Stimulated activated CD4-positive, alpha-beta T cell treated with anti-CD3 and anti-CD28 coated beads, Interleukin-2, amount 100 ng/mL, for 48 hours (primary cell): ENCODE measurements around the gene AUTS2.

Experiments
- DNase-seq, 2 donors: peaks; one replicate each; pipeline ENCODE4 v3.0.0-alpha.2; 2020

Gene AUTS2

GRCh38 chr7:70047891-70048448, 449.7 kb downstream of the AUTS2 start:
- DNase-seq = no peak

- DNase-seq = no peak
Observed at GRCh38 chr7:70051726-70052125, 453.5 kb downstream of the AUTS2 start.

GRCh38 chr7:70052691-70053090, 454.4 kb downstream of the AUTS2 start:
- DNase-seq = no peak

- DNase-seq = no peak
Observed at GRCh38 chr7:70053421-70053820, 455.1 kb downstream of the AUTS2 start.

GRCh38 chr7:70053989-70054388, 455.7 kb downstream of the AUTS2 start:
- no peak for DNase-seq

- DNase-seq = no peak
Observed at GRCh38 chr7:70056363-70056762, 458.1 kb downstream of the AUTS2 start.

GRCh38 chr7:70060298-70061068, 462.2 kb downstream of the AUTS2 start:
- DNase-seq = no peak

- no peak for DNase-seq
Observed at GRCh38 chr7:70063371-70063770, 465.1 kb downstream of the AUTS2 start.

GRCh38 chr7:70063927-70064326, 465.7 kb downstream of the AUTS2 start:
- no peak for DNase-seq

- no peak for DNase-seq
Observed at GRCh38 chr7:70066844-70067243, 468.6 kb downstream of the AUTS2 start.

- no peak for DNase-seq
Observed at GRCh38 chr7:70068531-70068930, 470.3 kb downstream of the AUTS2 start.

GRCh38 chr7:70069977-70070376, 471.7 kb downstream of the AUTS2 start:
- no peak for DNase-seq

GRCh38 chr7:70071766-70072165, 473.5 kb downstream of the AUTS2 start:
- no peak for DNase-seq

- DNase-seq = no peak
Observed at GRCh38 chr7:70072220-70072619, 473.9 kb downstream of the AUTS2 start.

- no peak for DNase-seq
Observed at GRCh38 chr7:70076325-70076724, 478.1 kb downstream of the AUTS2 start.

GRCh38 chr7:70082099-70082611, 483.9 kb downstream of the AUTS2 start:
- DNase-seq = no peak

- DNase-seq = no peak
Observed at GRCh38 chr7:70091362-70091761, 493.1 kb downstream of the AUTS2 start.

GRCh38 chr7:70092314-70093204, 494.3 kb downstream of the AUTS2 start:
- no peak for DNase-seq

GRCh38 chr7:70093205-70093904, 495.1 kb downstream of the AUTS2 start:
- no peak for DNase-seq

- DNase-seq = no peak
Observed at GRCh38 chr7:70094831-70095230, 496.6 kb downstream of the AUTS2 start.

GRCh38 chr7:70097645-70098044, 499.4 kb downstream of the AUTS2 start:
- no peak for DNase-seq

- no peak for DNase-seq
Observed at GRCh38 chr7:70098133-70098561, 499.9 kb downstream of the AUTS2 start.
